ENCODE measurements around the gene CIRBP.

- TF ChIP-seq, protein P1, sequence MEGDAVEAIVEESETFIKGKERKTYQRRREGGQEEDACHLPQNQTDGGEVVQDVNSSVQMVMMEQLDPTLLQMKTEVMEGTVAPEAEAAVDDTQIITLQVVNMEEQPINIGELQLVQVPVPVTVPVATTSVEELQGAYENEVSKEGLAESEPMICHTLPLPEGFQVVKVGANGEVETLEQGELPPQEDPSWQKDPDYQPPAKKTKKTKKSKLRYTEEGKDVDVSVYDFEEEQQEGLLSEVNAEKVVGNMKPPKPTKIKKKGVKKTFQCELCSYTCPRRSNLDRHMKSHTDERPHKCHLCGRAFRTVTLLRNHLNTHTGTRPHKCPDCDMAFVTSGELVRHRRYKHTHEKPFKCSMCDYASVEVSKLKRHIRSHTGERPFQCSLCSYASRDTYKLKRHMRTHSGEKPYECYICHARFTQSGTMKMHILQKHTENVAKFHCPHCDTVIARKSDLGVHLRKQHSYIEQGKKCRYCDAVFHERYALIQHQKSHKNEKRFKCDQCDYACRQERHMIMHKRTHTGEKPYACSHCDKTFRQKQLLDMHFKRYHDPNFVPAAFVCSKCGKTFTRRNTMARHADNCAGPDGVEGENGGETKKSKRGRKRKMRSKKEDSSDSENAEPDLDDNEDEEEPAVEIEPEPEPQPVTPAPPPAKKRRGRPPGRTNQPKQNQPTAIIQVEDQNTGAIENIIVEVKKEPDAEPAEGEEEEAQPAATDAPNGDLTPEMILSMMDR (IDR thresholded peaks at IDR 0.05; ENCODE audit: low read depth, low read length): no peak
- no peak for TF ChIP-seq POLR2A (IDR thresholded peaks at IDR 0.05; ENCODE audit: extremely low read depth, insufficient read length)
- no peak for TF ChIP-seq MAX (IDR thresholded peaks at IDR 0.05; ENCODE audit: low read depth, low read length)
- no peak for TF ChIP-seq MYC (IDR thresholded peaks at IDR 0.05; ENCODE audit: low read depth, low read length)
Observed at GRCh38 chr19:1220477-1220930, 48.6 kb upstream of the CIRBP start.
